Upper lobe of left lung (tissue), 4 donors: ENCODE results near the gene ARAF.

Experiments used
- CTCF ChIP-seq, 6 experiments: fragments of 450-650 bp in 4 of 6; fragments of 200-600 bp in 2 of 6; sonication (generic) in 2 of 6; IDR thresholded peaks; one replicate each; pipeline ENCODE4 v1.5.1; 2016 to 2019; ENCODE audit warnings: antibody characterized with exemption in 6 of 6
- EP300 ChIP-seq, 4 donors: sonication (generic); formaldehyde crosslinking; IDR thresholded peaks; one replicate each; pipeline ENCODE4 v1.5.1; 2017; ENCODE audit warnings: antibody characterized with exemption in 4 of 4, control low read depth in 2 of 4
- POLR2AphosphoS5 ChIP-seq, 2 donors: sonication (generic); formaldehyde crosslinking; IDR thresholded peaks; one replicate each; pipeline ENCODE4 v1.5.1; 2017; ENCODE audit warnings: antibody characterized with exemption in 2 of 2

- TF ChIP-seq CTCF (IDR thresholded peaks at IDR 0.05) = no peak
- no peak for TF ChIP-seq EP300 (IDR thresholded peaks at IDR 0.05)
- no peak for TF ChIP-seq POLR2AphosphoS5 (IDR thresholded peaks at IDR 0.05)
These were observed 24.3 kb downstream of the ARAF start for GRCh38 chrX:47585273-47585672.
